ENCODE data around the gene CRY2.

CRY2 gene

GRCh38 chr11:45919806-45920530 lies 72.7 kb downstream of the CRY2 start:
- DNase-seq: no peak

GRCh38 chr11:45920531-45921477 lies 73.5 kb downstream of the CRY2 start:
- DNase-seq: peak; percentile 19

- DNase-seq: peak; percentile 62
These were observed 74.5 kb downstream of the CRY2 start for GRCh38 chr11:45921561-45922424.

- peak; percentile 95 for DNase-seq
These were observed 75.3 kb downstream of the CRY2 start, which contains the start of gene LARGE2 for GRCh38 chr11:45922425-45923082. Gene LARGE2, plus strand, starts transcription at chr11:45922656. Its CDS starts 227 bp downstream, at chr11:45922883.

GRCh38 chr11:45924036-45924915 lies 77.0 kb downstream of the CRY2 start:
- peak; percentile 79 for DNase-seq

- no peak for DNase-seq
These were observed 77.7 kb downstream of the CRY2 start for GRCh38 chr11:45924927-45925326.

- DNase-seq: no peak
These were observed 78.3 kb downstream of the CRY2 start for GRCh38 chr11:45925550-45925949.

GRCh38 chr11:45926001-45926401 lies 78.7 kb downstream of the CRY2 start:
- peak; percentile 45 for DNase-seq

GRCh38 chr11:45926536-45927331 lies 79.5 kb downstream of the CRY2 start:
- DNase-seq: peak; percentile 38

GRCh38 chr11:45927332-45927683 lies 80.0 kb downstream of the CRY2 start:
- no peak for DNase-seq

GRCh38 chr11:45927684-45928413 lies 80.6 kb downstream of the CRY2 start:
- peak; percentile 38 for DNase-seq

- no peak for DNase-seq
These were observed 81.4 kb downstream of the CRY2 start for GRCh38 chr11:45928535-45929215.

GRCh38 chr11:45929486-45930030 lies 82.3 kb downstream of the CRY2 start:
- DNase-seq: peak; percentile 51

- DNase-seq: no peak
These were observed 82.9 kb downstream of the CRY2 start for GRCh38 chr11:45930031-45930794.

- DNase-seq: no peak
These were observed 83.8 kb downstream of the CRY2 start for GRCh38 chr11:45930951-45931570.

GRCh38 chr11:45931739-45932138 lies 84.5 kb downstream of the CRY2 start:
- no peak for DNase-seq

- DNase-seq: no peak
These were observed 84.9 kb downstream of the CRY2 start for GRCh38 chr11:45932217-45932616.
